ENCODE results near the gene EEF1G. TPM values are rescaled to one million over a fixed set of nuclear protein-coding genes. Genes with fewer than 3 reads are reported as not detected.
A peak's percentile ranks its signal among the peaks of the same experiment; 100 is the strongest.

Gene EEF1G
- total and polyA plus RNA-seq, 9 of the 15 experiments (the other 6 are each of a cell fraction or from before 2014, with no cell fraction given) = 985 to 2,349 (median 2,035) TPM

- TF ChIP-seq, protein P1, sequence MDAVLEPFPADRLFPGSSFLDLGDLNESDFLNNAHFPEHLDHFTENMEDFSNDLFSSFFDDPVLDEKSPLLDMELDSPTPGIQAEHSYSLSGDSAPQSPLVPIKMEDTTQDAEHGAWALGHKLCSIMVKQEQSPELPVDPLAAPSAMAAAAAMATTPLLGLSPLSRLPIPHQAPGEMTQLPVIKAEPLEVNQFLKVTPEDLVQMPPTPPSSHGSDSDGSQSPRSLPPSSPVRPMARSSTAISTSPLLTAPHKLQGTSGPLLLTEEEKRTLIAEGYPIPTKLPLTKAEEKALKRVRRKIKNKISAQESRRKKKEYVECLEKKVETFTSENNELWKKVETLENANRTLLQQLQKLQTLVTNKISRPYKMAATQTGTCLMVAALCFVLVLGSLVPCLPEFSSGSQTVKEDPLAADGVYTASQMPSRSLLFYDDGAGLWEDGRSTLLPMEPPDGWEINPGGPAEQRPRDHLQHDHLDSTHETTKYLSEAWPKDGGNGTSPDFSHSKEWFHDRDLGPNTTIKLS (IDR thresholded peaks at IDR 0.05; ENCODE audit: borderline replicate concordance, low read depth) = peak; percentile 43; the same call in 1 of the 2 replicates
- no peak for TF ChIP-seq NR2F6 (CRISPR knock-in tag; IDR thresholded peaks at IDR 0.05)
- TF ChIP-seq ZNF586 (CRISPR knock-in tag; conservative IDR thresholded peaks at IDR 0.05) = no peak
- TF ChIP-seq KDM4B (IDR thresholded peaks at IDR 0.05; ENCODE audit: borderline replicate concordance in 2 of 2, low read depth in 1 of 2) = no peak
- no peak for TF ChIP-seq RBM17 (IDR thresholded peaks at IDR 0.05; ENCODE audit: borderline replicate concordance, low read depth, low read length)
- peak; percentile 84 for TF ChIP-seq RBM39 (optimal IDR thresholded peaks at IDR 0.05; ENCODE audit: low read depth, low read length)
- no peak for TF ChIP-seq SPI1 (IDR thresholded peaks at IDR 0.05; ENCODE audit: borderline replicate concordance, low read depth, low read length)
- no peak for TF ChIP-seq CBX1 (IDR thresholded peaks at IDR 0.05; ENCODE audit: low read depth)
- no peak for TF ChIP-seq HMGN3 (IDR thresholded peaks at IDR 0.05; ENCODE audit: borderline replicate concordance, extremely low read depth, insufficient read length, low read depth, low read length)
- TF ChIP-seq POLR3A (IDR thresholded peaks at IDR 0.05; ENCODE audit: borderline replicate concordance, extremely low read depth, insufficient read depth, insufficient read length) = no peak
- no peak for TF ChIP-seq DMBX1 (CRISPR knock-in tag; IDR thresholded peaks at IDR 0.05; ENCODE audit: borderline replicate concordance)
- TF ChIP-seq MAFF (IDR thresholded peaks at IDR 0.05; ENCODE audit: low read length) = no peak
- TF ChIP-seq SOX6 (IDR thresholded peaks at IDR 0.05) = peak; percentile 70
Observed at GRCh38 chr11:62599069-62599696, 25.5 kb upstream of the EEF1G start (continued).

Measured in K562 (cell line).